ENCODE results near the gene SHANK1.
A peak's percentile ranks its signal among the peaks of the same experiment; 100 is the strongest.

Gene SHANK1

DNA sequence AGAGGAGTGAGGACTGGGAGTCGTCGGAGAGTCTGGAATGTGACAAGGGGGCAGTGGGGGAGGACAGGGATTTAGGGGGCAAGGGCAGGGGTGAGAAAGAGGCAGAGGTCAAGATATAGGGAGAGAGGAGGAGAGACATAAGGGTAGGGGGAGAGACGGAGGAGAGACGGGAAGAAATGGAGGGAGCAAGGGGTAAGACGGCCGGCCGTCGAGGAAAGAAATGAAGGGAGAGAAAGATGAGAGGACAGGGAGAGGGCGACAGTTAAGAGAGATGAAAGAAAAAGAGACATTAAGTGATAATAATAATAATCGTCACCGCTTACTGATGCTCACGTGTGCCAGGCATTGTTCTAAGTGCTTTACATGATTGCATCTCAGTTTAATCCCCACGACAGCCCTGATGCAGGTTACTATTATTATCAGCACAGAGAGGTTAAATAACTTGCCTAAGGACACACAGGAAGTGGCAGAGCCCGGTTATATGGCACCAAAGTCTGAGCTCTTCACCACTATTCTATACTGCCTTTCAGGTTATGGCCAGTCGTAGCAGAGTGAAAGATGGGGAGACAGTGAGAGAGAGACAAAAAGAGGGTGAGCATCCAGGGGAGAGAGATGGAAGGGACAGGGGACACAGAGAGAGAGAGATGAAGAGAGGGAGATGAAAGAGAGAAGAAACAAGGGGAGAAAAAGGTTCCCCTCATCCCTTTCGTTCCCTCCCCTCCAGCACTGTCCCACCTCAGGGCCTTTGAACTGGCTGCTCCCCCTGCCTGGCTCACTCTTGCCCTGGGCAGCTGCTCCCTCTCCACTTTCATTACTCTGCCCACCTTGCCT, 56.7 kb downstream of the SHANK1 start:
- Histone ChIP-seq H3K4me3 (ENCODE audit: low read depth in 1 of 5, low read length in 5 of 5) (no peak overlapping the region), H3K9ac (ENCODE audit: low read length in 5 of 5) (no peak overlapping the region), H3K27me3 (ENCODE audit: control insufficient read depth in 5 of 5, insufficient read depth in 4 of 5, low read length in 5 of 5) (peaks cover 35 to 54% (median 39%) of the 10 kb centered on the region in 5 donors), H3K36me3 (ENCODE audit: control insufficient read depth in 5 of 5, insufficient read depth in 5 of 5, low read length in 5 of 5) (no peaks in the 10 kb centered on the region), H3K9me3 (ENCODE audit: control insufficient read depth in 5 of 5, low read length in 5 of 5) (no peaks in the 10 kb centered on the region), H3K4me1 (ENCODE audit: control insufficient read depth in 5 of 5, insufficient read depth in 5 of 5, low read length in 5 of 5) (peaks cover 0 to 14% (median 10%) of the 10 kb centered on the region in 5 donors), H3K27ac (ENCODE audit: low read depth, low read length) (no peak overlapping the region)

DNA sequence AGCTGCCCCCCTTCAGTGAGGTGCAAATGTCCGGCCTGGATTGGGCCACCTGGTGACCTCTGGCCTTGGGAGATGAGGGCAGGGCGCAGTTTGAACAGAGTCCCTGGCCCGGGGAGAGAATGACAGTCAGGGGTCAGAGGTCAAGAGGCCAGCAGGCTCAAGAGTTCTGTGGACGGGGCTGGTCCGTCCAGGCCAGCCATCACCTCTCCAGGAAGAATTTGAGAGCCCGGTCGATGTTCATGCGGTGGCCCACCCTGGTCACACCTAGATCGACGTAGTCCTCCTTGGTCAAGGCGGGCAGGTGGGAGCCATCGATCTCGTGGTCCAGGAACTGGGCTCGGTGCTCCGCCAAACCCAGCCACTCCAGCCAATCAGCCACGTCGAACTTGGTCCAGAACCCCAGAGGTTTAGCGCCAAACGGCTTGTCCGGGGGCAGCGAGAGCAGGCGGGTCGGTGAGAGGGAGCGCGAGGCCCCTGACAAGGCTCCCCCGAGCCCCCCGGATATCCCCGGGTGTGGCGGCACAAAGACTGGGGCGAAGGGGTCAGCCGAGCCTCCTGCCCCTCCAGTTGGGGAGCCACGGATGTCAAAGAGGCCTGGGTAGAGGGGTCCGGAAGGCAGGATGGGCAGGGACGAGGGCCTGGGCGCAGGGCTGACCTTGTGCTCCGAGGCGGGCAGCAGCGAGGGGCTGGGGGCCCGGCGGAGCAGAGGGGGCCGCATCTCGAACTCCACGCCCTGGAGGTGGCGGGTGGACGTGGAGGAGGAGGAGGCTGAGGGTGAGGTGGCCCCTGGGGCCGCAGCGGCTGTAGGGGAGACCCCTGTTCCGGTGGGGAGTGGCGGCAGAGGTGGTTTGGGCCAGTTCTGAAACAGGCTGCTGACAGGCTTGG, 57.6 kb downstream of the SHANK1 start:
- no peaks in the 10 kb centered on the region for H3K36me3 ChIP-seq (ENCODE audit: control insufficient read depth in 5 of 5, insufficient read depth in 5 of 5, low read length in 5 of 5)
- H3K4me1 ChIP-seq (ENCODE audit: control insufficient read depth in 5 of 5, insufficient read depth in 5 of 5, low read length in 5 of 5), result peaks cover 0 to 16% (median 10%) of the 10 kb centered on the region in 5 donors
- no peaks in the 10 kb centered on the region for H3K9me3 ChIP-seq (ENCODE audit: control insufficient read depth in 5 of 5, low read length in 5 of 5)
- H3K4me3 ChIP-seq (ENCODE audit: low read depth in 1 of 5, low read length in 5 of 5), result no peak overlapping the region
- H3K9ac ChIP-seq (ENCODE audit: low read length in 5 of 5), result no peak overlapping the region
- H3K27ac ChIP-seq (ENCODE audit: low read depth, low read length), result no peak overlapping the region
- peaks cover 33 to 52% (median 41%) of the 10 kb centered on the region in 5 donors for H3K27me3 ChIP-seq (ENCODE audit: control insufficient read depth in 5 of 5, insufficient read depth in 4 of 5, low read length in 5 of 5)

DNA sequence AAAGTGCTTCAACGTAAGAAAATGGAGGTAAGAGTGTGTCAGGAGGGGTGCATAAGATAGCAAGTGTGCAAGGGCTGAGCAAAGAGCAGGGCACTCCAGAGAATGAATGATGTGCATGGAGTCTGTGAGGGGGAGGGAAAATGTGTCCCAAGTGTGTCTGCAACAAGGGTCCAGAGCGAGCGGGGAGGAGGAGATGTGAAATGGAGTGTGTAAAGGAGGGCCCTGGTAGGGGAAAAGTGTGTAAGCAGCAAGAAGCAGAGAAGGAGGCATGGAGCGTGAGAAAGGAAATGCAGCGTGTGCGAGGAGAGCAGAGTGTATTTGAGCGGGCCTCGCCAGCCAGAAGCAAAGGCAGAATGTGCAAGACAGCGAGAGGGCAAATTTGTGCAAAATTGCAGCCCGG, 58.6 kb downstream of the SHANK1 start:
- Histone ChIP-seq H3K9ac (ENCODE audit: low read length in 5 of 5) (no peak overlapping the region), H3K36me3 (ENCODE audit: control insufficient read depth in 5 of 5, insufficient read depth in 5 of 5, low read length in 5 of 5) (no peaks in the 10 kb centered on the region), H3K27me3 (ENCODE audit: control insufficient read depth in 5 of 5, insufficient read depth in 4 of 5, low read length in 5 of 5) (peaks cover 27 to 50% (median 39%) of the 10 kb centered on the region in 5 donors), H3K27ac (ENCODE audit: low read depth, low read length) (no peak overlapping the region), H3K4me1 (ENCODE audit: control insufficient read depth in 5 of 5, insufficient read depth in 5 of 5, low read length in 5 of 5) (peaks cover 0 to 16% (median 10%) of the 10 kb centered on the region in 5 donors), H3K4me3 (ENCODE audit: low read depth in 1 of 5, low read length in 5 of 5) (no peak overlapping the region), H3K9me3 (ENCODE audit: control insufficient read depth in 5 of 5, low read length in 5 of 5) (peaks cover 0 to 2% (median 0%) of the 10 kb centered on the region in 5 donors)

DNA sequence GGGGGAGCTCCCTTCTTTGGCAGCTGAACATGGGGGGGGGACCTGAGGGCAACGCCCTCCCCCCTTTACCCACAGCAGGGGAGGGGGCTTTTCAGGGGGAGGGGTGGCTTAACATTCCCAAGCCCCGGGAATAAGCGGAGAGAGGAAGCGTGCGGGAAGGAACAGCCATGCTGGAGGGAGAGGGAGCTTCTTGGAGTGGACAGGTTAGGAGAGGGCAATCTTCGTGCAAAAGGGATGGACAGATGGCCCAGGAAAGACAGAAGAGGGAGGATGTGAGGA, 59.6 kb downstream of the SHANK1 start:
- peaks cover 31 to 51% (median 39%) of the 10 kb centered on the region in 5 donors for H3K27me3 ChIP-seq (ENCODE audit: control insufficient read depth in 5 of 5, insufficient read depth in 4 of 5, low read length in 5 of 5)
- no peak overlapping the region for H3K4me3 ChIP-seq (ENCODE audit: low read depth in 1 of 5, low read length in 5 of 5)
- H3K9me3 ChIP-seq (ENCODE audit: control insufficient read depth in 5 of 5, low read length in 5 of 5), result peaks cover 0 to 8% (median 6%) of the 10 kb centered on the region in 5 donors
- H3K4me1 ChIP-seq (ENCODE audit: control insufficient read depth in 5 of 5, insufficient read depth in 5 of 5, low read length in 5 of 5), result peaks cover 0 to 16% (median 10%) of the 10 kb centered on the region in 5 donors
- H3K27ac ChIP-seq (ENCODE audit: low read depth, low read length), result no peak overlapping the region
- H3K36me3 ChIP-seq (ENCODE audit: control insufficient read depth in 5 of 5, insufficient read depth in 5 of 5, low read length in 5 of 5), result no peaks in the 10 kb centered on the region
- H3K9ac ChIP-seq (ENCODE audit: low read length in 5 of 5), result no peak overlapping the region

DNA sequence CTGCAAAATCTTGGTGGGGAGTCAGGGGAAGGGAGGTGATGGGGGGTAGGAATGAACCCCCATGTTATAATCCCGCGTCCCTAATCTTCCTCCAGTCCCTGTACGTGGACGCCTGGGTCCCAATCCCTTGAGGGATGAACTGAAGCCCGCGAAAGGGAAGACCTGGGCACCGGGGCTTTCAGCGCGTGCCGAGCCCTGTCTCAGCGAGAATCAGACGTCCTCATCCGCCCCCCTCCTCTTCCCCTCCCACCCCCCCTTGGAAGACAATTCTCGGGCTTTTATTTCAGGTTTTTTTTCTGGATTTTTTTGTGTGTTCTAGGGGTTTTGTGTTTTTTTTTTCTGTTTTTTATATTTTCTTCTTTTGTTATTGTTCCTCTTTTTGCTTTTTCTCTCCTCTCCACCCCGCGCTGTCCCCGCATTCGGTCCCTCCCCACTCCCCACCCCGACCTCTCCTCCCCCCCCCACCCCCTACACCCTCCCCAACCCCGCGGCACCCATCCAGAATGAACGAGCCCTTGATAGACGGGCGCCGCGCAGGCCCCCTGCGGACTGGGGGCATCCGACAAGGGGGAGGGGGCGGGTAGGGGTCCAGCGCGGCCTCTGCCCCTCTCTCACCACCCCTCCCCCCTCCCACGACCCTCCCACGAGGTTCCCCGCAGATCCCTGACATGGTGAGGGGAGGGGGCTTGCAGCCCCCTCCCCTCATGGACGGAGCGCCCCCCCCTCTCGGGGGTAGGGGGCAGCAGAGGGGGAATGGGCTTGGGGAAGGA, 60.1 kb downstream of the SHANK1 start:
- no peak overlapping the region for H3K9ac ChIP-seq (ENCODE audit: low read length in 5 of 5)
- H3K27me3 ChIP-seq (ENCODE audit: control insufficient read depth in 5 of 5, insufficient read depth in 4 of 5, low read length in 5 of 5), result peaks cover 35 to 47% (median 39%) of the 10 kb centered on the region in 5 donors
- H3K4me3 ChIP-seq (ENCODE audit: low read depth in 1 of 5, low read length in 5 of 5), result peak overlapping the region in 3 of 5 donors; percentile 29 to 63 (median 60)
- H3K36me3 ChIP-seq (ENCODE audit: control insufficient read depth in 5 of 5, insufficient read depth in 5 of 5, low read length in 5 of 5), result no peaks in the 10 kb centered on the region
- H3K27ac ChIP-seq (ENCODE audit: low read depth, low read length), result no peak overlapping the region
- H3K4me1 ChIP-seq (ENCODE audit: control insufficient read depth in 5 of 5, insufficient read depth in 5 of 5, low read length in 5 of 5), result peaks cover 0 to 16% (median 10%) of the 10 kb centered on the region in 5 donors
- H3K9me3 ChIP-seq (ENCODE audit: control insufficient read depth in 5 of 5, low read length in 5 of 5), result peaks cover 0 to 13% (median 10%) of the 10 kb centered on the region in 5 donors

DNA sequence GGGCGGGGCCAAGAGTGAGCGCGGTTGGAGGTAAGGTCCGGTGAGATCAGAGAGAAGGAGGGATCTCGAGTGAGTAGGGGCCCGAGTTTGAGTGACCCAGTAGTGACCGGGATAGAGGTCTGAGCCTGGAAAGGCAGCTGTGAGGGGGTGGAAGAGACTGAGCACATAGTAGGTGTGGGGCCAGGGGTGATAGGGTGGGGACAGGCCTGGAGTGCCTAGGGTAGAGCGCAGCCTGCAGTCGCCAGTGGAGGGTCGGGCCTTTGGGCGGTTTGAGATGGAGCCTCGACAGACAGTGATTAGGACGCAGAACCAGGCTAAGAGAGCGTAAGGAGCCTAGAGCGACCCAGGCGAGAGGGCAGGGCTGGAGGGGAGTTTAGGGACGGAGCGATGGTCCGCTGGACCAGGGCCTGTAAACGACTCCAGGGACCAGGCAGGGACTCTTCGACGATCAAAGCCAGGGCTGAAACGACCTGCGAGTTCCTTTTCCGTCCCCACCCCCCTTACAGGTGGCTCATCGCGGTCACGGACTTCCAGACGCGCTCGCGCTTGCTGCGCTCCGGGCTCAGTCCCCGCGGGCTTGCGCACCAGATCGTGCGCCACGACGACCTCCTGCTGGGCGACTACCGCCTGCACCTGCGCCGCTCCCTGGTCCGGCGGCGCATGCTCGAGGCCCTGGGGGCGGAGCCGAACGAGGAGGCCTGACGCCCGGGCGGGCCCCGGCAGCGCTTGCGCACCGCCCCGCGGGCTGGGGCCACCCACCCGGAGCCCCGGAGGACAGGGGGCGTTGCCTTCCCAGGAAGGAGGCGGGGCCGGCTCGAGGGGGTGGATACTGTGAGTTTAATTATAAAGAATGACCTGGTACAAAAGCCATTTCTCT, 60.9 kb downstream of the SHANK1 start:
- no peak overlapping the region for H3K27ac ChIP-seq (ENCODE audit: low read depth, low read length)
- H3K4me3 ChIP-seq (ENCODE audit: low read depth in 1 of 5, low read length in 5 of 5), result peak overlapping the region; percentile 39 to 63 (median 49)
- no peak overlapping the region for H3K9ac ChIP-seq (ENCODE audit: low read length in 5 of 5)
- peaks cover 35 to 49% (median 39%) of the 10 kb centered on the region in 5 donors for H3K27me3 ChIP-seq (ENCODE audit: control insufficient read depth in 5 of 5, insufficient read depth in 4 of 5, low read length in 5 of 5)
- peaks cover 0 to 14% (median 10%) of the 10 kb centered on the region in 5 donors for H3K9me3 ChIP-seq (ENCODE audit: control insufficient read depth in 5 of 5, low read length in 5 of 5)
- peaks cover 0 to 16% (median 10%) of the 10 kb centered on the region in 5 donors for H3K4me1 ChIP-seq (ENCODE audit: control insufficient read depth in 5 of 5, insufficient read depth in 5 of 5, low read length in 5 of 5)
- H3K36me3 ChIP-seq (ENCODE audit: control insufficient read depth in 5 of 5, insufficient read depth in 5 of 5, low read length in 5 of 5), result no peaks in the 10 kb centered on the region

- Histone ChIP-seq H3K27ac (ENCODE audit: low read depth, low read length) (no peak overlapping the region), H3K9me3 (ENCODE audit: control insufficient read depth in 5 of 5, low read length in 5 of 5) (peaks cover 0 to 14% (median 10%) of the 10 kb centered on the region in 5 donors), H3K27me3 (ENCODE audit: control insufficient read depth in 5 of 5, insufficient read depth in 4 of 5, low read length in 5 of 5) (peaks cover 35 to 53% (median 39%) of the 10 kb centered on the region in 5 donors), H3K4me3 (ENCODE audit: low read depth in 1 of 5, low read length in 5 of 5) (peak overlapping the region in 4 of 5 donors; percentile 47 to 63 (median 54)), H3K4me1 (ENCODE audit: control insufficient read depth in 5 of 5, insufficient read depth in 5 of 5, low read length in 5 of 5) (peaks cover 0 to 16% (median 10%) of the 10 kb centered on the region in 5 donors), H3K9ac (ENCODE audit: low read length in 5 of 5) (no peak overlapping the region), H3K36me3 (ENCODE audit: control insufficient read depth in 5 of 5, insufficient read depth in 5 of 5, low read length in 5 of 5) (no peaks in the 10 kb centered on the region)
Measured at GRCh38 chr19:50657712-50658440, 61.7 kb downstream of the SHANK1 start.

- H3K4me1 ChIP-seq (ENCODE audit: control insufficient read depth in 5 of 5, insufficient read depth in 5 of 5, low read length in 5 of 5), result peaks cover 0 to 16% (median 10%) of the 10 kb centered on the region in 5 donors
- H3K9ac ChIP-seq (ENCODE audit: low read length in 5 of 5), result no peak overlapping the region
Measured at GRCh38 chr19:50657222-50657669, 62.4 kb downstream of the SHANK1 start.

More at GRCh38 chr19:50657222-50657669, 62.4 kb downstream of the SHANK1 start:
- Histone ChIP-seq H3K9me3 (ENCODE audit: control insufficient read depth in 5 of 5, low read length in 5 of 5) (peaks cover 0 to 14% (median 10%) of the 10 kb centered on the region in 5 donors), H3K36me3 (ENCODE audit: control insufficient read depth in 5 of 5, insufficient read depth in 5 of 5, low read length in 5 of 5) (no peaks in the 10 kb centered on the region), H3K4me3 (ENCODE audit: low read depth in 1 of 5, low read length in 5 of 5) (no peak overlapping the region), H3K27me3 (ENCODE audit: control insufficient read depth in 5 of 5, insufficient read depth in 4 of 5, low read length in 5 of 5) (peaks cover 34 to 58% (median 42%) of the 10 kb centered on the region in 5 donors), H3K27ac (ENCODE audit: low read depth, low read length) (no peak overlapping the region)

Measured in subcutaneous abdominal adipose tissue (tissue), 5 donors.